Left ventricle myocardium inferior (tissue), 1 donor: ENCODE measurements around the gene DAPL1. TPM values are rescaled to one million over a fixed set of nuclear protein-coding genes. Genes with fewer than 3 reads are reported as not detected.
"Not testable (repeated sequence)": the region's sequence is repeated elsewhere in the genome, so short reads cannot be mapped to it uniquely, and the experiment has no call there.

Experiments used
- DNase-seq: peaks from one replicate; pipeline ENCODE4 v3.0.0-alpha.2; 2020
- H3K27ac ChIP-seq: fragments of 200-600 bp; replicated peaks from 2 replicates; pipeline ENCODE4 v1.8.0; 2021
- H3K27me3 ChIP-seq: fragments of 200-600 bp; 2 replicates; pipeline ENCODE4 v1.8.0; 2021; ENCODE audit warnings: low read depth
- H3K36me3 ChIP-seq: fragments of 200-600 bp; 2 replicates; pipeline ENCODE4 v1.8.0; 2021
- H3K4me1 ChIP-seq: fragments of 200-600 bp; 2 replicates; pipeline ENCODE4 v1.8.0; 2021
- H3K4me3 ChIP-seq: fragments of 200-600 bp; 2 replicates; pipeline ENCODE4 v1.8.0; 2021; ENCODE audit warnings: mild to moderate bottlenecking, moderate library complexity
- H3K9me3 ChIP-seq: fragments of 200-600 bp; replicated peaks from 2 replicates; pipeline ENCODE4 v1.8.0; 2021
- CTCF ChIP-seq: fragments of 200-600 bp; IDR thresholded peaks from 2 replicates; pipeline ENCODE4 v1.8.0; 2021; ENCODE audit warnings: antibody characterized with exemption, mild to moderate bottlenecking, borderline replicate concordance
- intact Hi-C: fragments of 100-400 bp; cut with micrococcal nuclease; formaldehyde crosslinking; loops from one replicate; pipeline ENCODE4 v1.11.0; 2022
- total RNA-seq: library from RNA; stranded (reverse); fragmentation: NEBNext Ultra II Directional; extraction: Animal tissue kit (Norgen Biotek cat#: 25700); gene quantifications from one replicate; pipeline ENCODE4 v1.2.1, GENCODE V29; 2021
- donor health status: DM: no; HTN: yes; CAD: no; lungs with severe emphysema.

Gene DAPL1
- total RNA-seq, 1 donor from 2014 or later: not detected

- no peak for TF ChIP-seq CTCF
- no peak overlapping the region for H3K4me3 ChIP-seq
- no peaks in the 10 kb centered on the region for H3K9me3 ChIP-seq
- H3K27me3 ChIP-seq: no peaks in the 10 kb centered on the region
- no peaks in the 10 kb centered on the region for H3K36me3 ChIP-seq
- intact Hi-C loops: no loop called here
- no peak overlapping the region for H3K27ac ChIP-seq
- peaks cover 26% of the 10 kb centered on the region for H3K4me1 ChIP-seq
- DNase-seq: no peak
Measured at GRCh38 chr2:158845859-158846258, 50.7 kb downstream of the DAPL1 start.

GRCh38 chr2:158847526-158847925 is 52.4 kb downstream of the DAPL1 start:
- H3K9me3 ChIP-seq, DNase-seq, intact Hi-C loops, H3K4me3 ChIP-seq, H3K27me3 ChIP-seq, H3K36me3 ChIP-seq, H3K27ac ChIP-seq: not testable (repeated sequence)
- peaks cover 17% of the 10 kb centered on the region for H3K4me1 ChIP-seq

- H3K36me3 ChIP-seq, H3K27ac ChIP-seq, DNase-seq, intact Hi-C loops, H3K4me3 ChIP-seq, H3K9me3 ChIP-seq, H3K27me3 ChIP-seq: not testable (repeated sequence)
- H3K4me1 ChIP-seq: peaks cover 16% of the 10 kb centered on the region
Measured at GRCh38 chr2:158848031-158848970, 53.2 kb downstream of the DAPL1 start.

- H3K27ac ChIP-seq, H3K4me1 ChIP-seq, DNase-seq, intact Hi-C loops, H3K4me3 ChIP-seq, H3K36me3 ChIP-seq, H3K27me3 ChIP-seq, H3K9me3 ChIP-seq: not testable (repeated sequence)
Measured at GRCh38 chr2:158860179-158860578, 65.1 kb downstream of the DAPL1 start.

- intact Hi-C loops, H3K4me1 ChIP-seq, H3K36me3 ChIP-seq, H3K4me3 ChIP-seq, H3K9me3 ChIP-seq, H3K27me3 ChIP-seq, DNase-seq, H3K27ac ChIP-seq: not testable (repeated sequence)
Measured at GRCh38 chr2:158861626-158862025, 66.5 kb downstream of the DAPL1 start.

- H3K4me1 ChIP-seq, H3K36me3 ChIP-seq, DNase-seq, H3K4me3 ChIP-seq, H3K27me3 ChIP-seq, intact Hi-C loops, H3K27ac ChIP-seq, H3K9me3 ChIP-seq: not testable (repeated sequence)
Measured at GRCh38 chr2:158865469-158865868, 70.4 kb downstream of the DAPL1 start.

Other genes with a start within 250 kb of the DAPL1 start
- gene TANC1, start 173.3 kb downstream of the DAPL1 start, total RNA-seq: 59.7 TPM